Neural crest cell (in vitro differentiated cells): ENCODE data around the gene SEC24D. TPM values are rescaled to one million over a fixed set of nuclear protein-coding genes. Genes with fewer than 3 reads are reported as not detected.

Experiments
- DNase-seq: peaks from one replicate; pipeline ENCODE4 v3.0.0; 2021; ENCODE audit warnings: low read depth, mixed read lengths, low spot score
- H3K27ac Mint-ChIP-seq: one replicate; pipeline ENCODE4 v1.8.0; 2021; ENCODE audit warnings: mild to moderate bottlenecking, mixed read lengths; ENCODE audit not compliant: unreplicated experiment
- H3K27me3 Mint-ChIP-seq: 2 replicates; pipeline ENCODE4 v1.8.0; 2021; ENCODE audit warnings: low read depth, mild to moderate bottlenecking, mixed read lengths
- H3K36me3 Mint-ChIP-seq: 2 replicates; pipeline ENCODE4 v1.8.0; 2021; ENCODE audit warnings: low read depth, mild to moderate bottlenecking, mixed read lengths
- H3K4me1 Mint-ChIP-seq: 2 replicates; pipeline ENCODE4 v1.8.0; 2021; ENCODE audit warnings: mixed read lengths
- H3K4me3 Mint-ChIP-seq: one replicate; pipeline ENCODE4 v1.8.0; 2021; ENCODE audit warnings: mild to moderate bottlenecking, mixed read lengths
- H3K9me3 Mint-ChIP-seq: 2 replicates; pipeline ENCODE4 v1.8.0; 2021; ENCODE audit warnings: mixed read lengths
- total RNA-seq: library from RNA; stranded (reverse); gene quantifications from 2 replicates; pipeline ENCODE4 v1.2.1, GENCODE V29; 2021
- TF ChIP-seq, protein P1 (sequence below): fragments of 200-600 bp; sonication (generic); conservative IDR thresholded peaks from 2 replicates; pipeline ENCODE4 v1.5.0; 2021; ENCODE audit warnings: antibody characterized with exemption, mild to moderate bottlenecking

Gene SEC24D
- total RNA-seq, 1 donor from 2014 or later: 22.9 TPM

DNA sequence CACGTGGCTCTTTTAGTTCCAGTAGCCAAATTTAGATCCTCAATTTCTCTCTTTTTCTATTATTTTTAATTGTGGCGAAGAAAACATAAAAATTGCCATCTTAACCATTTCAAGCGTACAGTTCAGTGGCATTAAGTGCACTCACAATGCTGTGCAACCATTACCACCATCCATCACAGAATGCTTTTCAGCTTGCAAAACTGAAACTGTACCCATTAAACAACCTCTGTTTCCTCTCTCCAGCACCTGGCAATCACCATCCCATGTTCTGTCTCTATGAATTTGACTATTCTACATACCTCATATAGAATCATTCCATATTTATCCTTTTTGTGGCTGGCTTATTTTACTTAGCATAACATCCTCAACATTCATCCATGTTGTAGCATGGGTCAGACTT lies 75.8 kb downstream of the SEC24D start:
- TF ChIP-seq, protein P1, sequence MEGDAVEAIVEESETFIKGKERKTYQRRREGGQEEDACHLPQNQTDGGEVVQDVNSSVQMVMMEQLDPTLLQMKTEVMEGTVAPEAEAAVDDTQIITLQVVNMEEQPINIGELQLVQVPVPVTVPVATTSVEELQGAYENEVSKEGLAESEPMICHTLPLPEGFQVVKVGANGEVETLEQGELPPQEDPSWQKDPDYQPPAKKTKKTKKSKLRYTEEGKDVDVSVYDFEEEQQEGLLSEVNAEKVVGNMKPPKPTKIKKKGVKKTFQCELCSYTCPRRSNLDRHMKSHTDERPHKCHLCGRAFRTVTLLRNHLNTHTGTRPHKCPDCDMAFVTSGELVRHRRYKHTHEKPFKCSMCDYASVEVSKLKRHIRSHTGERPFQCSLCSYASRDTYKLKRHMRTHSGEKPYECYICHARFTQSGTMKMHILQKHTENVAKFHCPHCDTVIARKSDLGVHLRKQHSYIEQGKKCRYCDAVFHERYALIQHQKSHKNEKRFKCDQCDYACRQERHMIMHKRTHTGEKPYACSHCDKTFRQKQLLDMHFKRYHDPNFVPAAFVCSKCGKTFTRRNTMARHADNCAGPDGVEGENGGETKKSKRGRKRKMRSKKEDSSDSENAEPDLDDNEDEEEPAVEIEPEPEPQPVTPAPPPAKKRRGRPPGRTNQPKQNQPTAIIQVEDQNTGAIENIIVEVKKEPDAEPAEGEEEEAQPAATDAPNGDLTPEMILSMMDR: no peak
- Mint-ChIP-seq H3K27ac (no peak overlapping the region), H3K27me3 (no peaks in the 10 kb centered on the region), H3K36me3 (no peaks in the 10 kb centered on the region), H3K4me3 (no peak overlapping the region), H3K9me3 (no peaks in the 10 kb centered on the region), H3K4me1 (no peaks in the 10 kb centered on the region)
- no peak for DNase-seq

DNA sequence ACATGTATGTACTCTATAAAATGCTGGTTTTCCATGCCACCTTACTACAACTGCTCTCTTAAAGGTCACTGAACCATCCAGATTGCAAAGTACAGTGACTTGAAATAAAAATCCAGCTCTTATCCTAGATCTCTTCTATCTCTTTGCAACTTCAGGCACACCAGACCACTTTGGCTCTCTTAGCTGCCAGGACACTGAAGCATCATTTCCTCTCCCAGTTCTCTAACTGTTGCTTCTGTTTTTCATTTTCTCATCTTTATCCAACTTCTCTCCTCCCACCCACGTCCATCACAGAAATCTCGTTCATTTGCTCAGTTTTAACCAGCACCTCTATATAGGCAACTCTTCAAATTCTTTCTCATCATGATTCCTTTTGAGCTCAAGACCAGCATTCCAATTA lies 76.4 kb downstream of the SEC24D start:
- H3K36me3 Mint-ChIP-seq: no peaks in the 10 kb centered on the region
- no peaks in the 10 kb centered on the region for H3K27me3 Mint-ChIP-seq
- no peak for DNase-seq
- H3K27ac Mint-ChIP-seq: no peak overlapping the region
- TF ChIP-seq, protein P1: no peak
- H3K4me3 Mint-ChIP-seq: no peak overlapping the region
- no peaks in the 10 kb centered on the region for H3K4me1 Mint-ChIP-seq
- H3K9me3 Mint-ChIP-seq: no peaks in the 10 kb centered on the region

DNA sequence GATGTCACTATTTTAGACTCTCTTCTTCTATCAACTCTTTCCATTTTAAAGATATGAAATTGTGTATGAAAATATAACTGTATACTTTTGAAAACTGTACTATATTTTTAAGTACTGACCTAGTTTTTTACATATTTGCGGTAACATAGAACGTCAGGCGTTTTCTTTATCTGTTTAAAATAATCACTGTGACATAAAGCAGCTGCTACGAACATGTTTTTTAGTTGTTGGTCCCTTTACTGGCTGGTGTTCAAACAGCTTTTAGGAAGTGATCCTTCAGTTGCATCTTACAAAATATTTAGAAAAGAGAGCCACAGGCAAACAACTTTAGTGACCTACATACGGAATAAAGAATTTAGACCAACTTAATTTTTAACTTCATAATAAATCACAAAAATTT lies 77.6 kb downstream of the SEC24D start:
- no peaks in the 10 kb centered on the region for H3K9me3 Mint-ChIP-seq
- no peak overlapping the region for H3K27ac Mint-ChIP-seq
- DNase-seq: no peak
- no peaks in the 10 kb centered on the region for H3K27me3 Mint-ChIP-seq
- no peaks in the 10 kb centered on the region for H3K4me1 Mint-ChIP-seq
- TF ChIP-seq, protein P1: no peak
- H3K4me3 Mint-ChIP-seq: no peak overlapping the region
- H3K36me3 Mint-ChIP-seq: no peaks in the 10 kb centered on the region

DNA sequence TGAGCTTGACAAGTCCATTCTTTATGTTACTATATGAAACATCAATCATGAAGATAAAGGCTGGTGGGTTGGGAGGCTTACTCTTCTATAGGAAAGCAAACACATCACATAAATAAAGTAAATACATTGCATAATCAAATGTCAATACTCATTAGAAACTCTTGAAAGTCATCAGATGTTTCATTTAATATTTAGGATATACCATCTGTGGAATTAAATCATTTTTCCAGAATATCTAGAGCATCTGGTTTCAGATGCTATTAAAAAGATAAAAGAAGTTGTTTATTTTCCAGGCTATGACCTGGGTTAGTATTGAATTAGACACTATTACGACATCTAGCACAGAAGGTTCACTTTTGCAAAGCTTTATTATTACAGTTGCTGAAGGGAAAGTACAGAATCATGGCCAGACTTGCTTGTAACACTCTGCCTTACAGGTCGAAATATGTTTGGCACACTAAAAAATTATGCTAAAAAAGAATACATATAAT lies 78.1 kb downstream of the SEC24D start:
- no peak for DNase-seq
- no peak overlapping the region for H3K27ac Mint-ChIP-seq
- TF ChIP-seq, protein P1: no peak
- no peak overlapping the region for H3K4me3 Mint-ChIP-seq
- H3K4me1 Mint-ChIP-seq: no peaks in the 10 kb centered on the region
- no peaks in the 10 kb centered on the region for H3K27me3 Mint-ChIP-seq
- no peaks in the 10 kb centered on the region for H3K36me3 Mint-ChIP-seq
- no peaks in the 10 kb centered on the region for H3K9me3 Mint-ChIP-seq

DNA sequence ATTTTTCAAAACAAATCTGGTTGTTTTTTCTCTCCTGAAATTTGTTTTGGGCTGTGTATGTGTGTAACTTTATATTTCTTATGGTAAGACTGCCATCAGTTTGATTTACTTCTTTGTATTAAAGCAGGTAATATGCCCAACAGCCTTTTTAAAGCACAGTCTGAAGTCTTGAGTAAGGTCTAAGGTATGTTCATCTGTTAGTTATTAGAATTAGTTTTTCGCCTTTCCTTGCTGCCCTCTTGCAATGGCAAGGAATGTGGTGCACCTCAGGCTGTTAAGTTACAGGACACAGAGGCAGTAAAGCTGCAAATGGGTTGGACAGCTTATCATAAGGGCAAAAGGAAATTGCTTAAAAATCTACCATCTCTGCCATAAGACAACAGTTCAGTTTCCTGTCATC lies 79.0 kb downstream of the SEC24D start:
- Mint-ChIP-seq H3K4me3 (no peak overlapping the region), H3K4me1 (no peaks in the 10 kb centered on the region), H3K9me3 (no peaks in the 10 kb centered on the region), H3K27ac (no peak overlapping the region), H3K27me3 (no peaks in the 10 kb centered on the region), H3K36me3 (no peaks in the 10 kb centered on the region)
- no peak for DNase-seq
- TF ChIP-seq, protein P1: no peak

- DNase-seq: no peak
- Mint-ChIP-seq H3K9me3 (no peaks in the 10 kb centered on the region), H3K27ac (no peak overlapping the region), H3K36me3 (no peaks in the 10 kb centered on the region), H3K27me3 (no peaks in the 10 kb centered on the region), H3K4me1 (no peaks in the 10 kb centered on the region), H3K4me3 (no peak overlapping the region)
- TF ChIP-seq, protein P1: no peak
Measured at GRCh38 chr4:118756429-118756828, 79.5 kb downstream of the SEC24D start.
